HCT116 (cell line): ENCODE data around the gene TRERF1.

Experiments
- EZH2 ChIP-seq: fragments of 200-600 bp; sonication (generic); IDR thresholded peaks from 2 replicates; pipeline ENCODE4 v1.6.1; 2017; ENCODE audit warnings: antibody characterized with exemption, mixed run types
- EZH2phosphoT487 ChIP-seq: fragments of 200-600 bp; IDR thresholded peaks from 2 replicates; pipeline ENCODE4 v1.6.1; 2018; ENCODE audit warnings: antibody characterized with exemption, borderline replicate concordance
- POLR2A ChIP-seq: IDR thresholded peaks from 2 replicates; pipeline ENCODE4 v1.7.0; 2011; ENCODE audit warnings: borderline replicate concordance; ENCODE audit not compliant: insufficient read depth, insufficient read length; ENCODE audit errors: extremely low read depth
- POLR2AphosphoS5 ChIP-seq: IDR thresholded peaks from 2 replicates; pipeline ENCODE4 v1.6.1; 2011; ENCODE audit warnings: mild to moderate bottlenecking, low read depth, low read length, moderate library complexity
- TCF7L2 ChIP-seq: IDR thresholded peaks from 2 replicates; pipeline ENCODE4 v1.7.0; 2011; ENCODE audit warnings: borderline replicate concordance, inconsistent platforms; ENCODE audit not compliant: insufficient read depth, insufficient read length; ENCODE audit errors: extremely low read depth
- YY1 ChIP-seq: IDR thresholded peaks from 2 replicates; pipeline ENCODE4 v1.6.1; 2011; ENCODE audit warnings: low read length, low read depth, moderate library complexity, mild to moderate bottlenecking; ENCODE audit not compliant: insufficient replicate concordance; ENCODE audit errors: extremely low read depth
- ZFX ChIP-seq: fragments of 450-650 bp; IDR thresholded peaks from 2 replicates; pipeline ENCODE4 v1.6.1; 2017
- ZNF274 ChIP-seq: fragments of 200-500 bp; sonication (Bioruptor generic); IDR thresholded peaks from 2 replicates; pipeline ENCODE4 v1.6.1; 2014; ENCODE audit warnings: mild to moderate bottlenecking, low read depth, low read length, inconsistent platforms
- TF ChIP-seq, protein P1 (sequence below), 3 experiments: fragments of 200-600 bp in 1 of 3; sonication (generic) in 1 of 3; IDR thresholded peaks in 2 of 3; conservative IDR thresholded peaks in 1 of 3; 2 replicates each; pipeline ENCODE4 v1.5.1; 2012 to 2017; ENCODE audit warnings: low read depth in 2 of 3, low read length in 2 of 3, antibody characterized with exemption in 1 of 3, borderline replicate concordance in 1 of 3, control low read depth in 1 of 3, mild to moderate bottlenecking in 1 of 3, mixed read lengths in 1 of 3, mixed run types in 1 of 3, moderate library complexity in 1 of 3; ENCODE audit not compliant: insufficient read depth in 1 of 3
- TF ChIP-seq, protein P2 (sequence below): IDR thresholded peaks from 2 replicates; pipeline ENCODE4 v1.6.1; 2012
- TF ChIP-seq, protein P3 (sequence below): IDR thresholded peaks from 2 replicates; pipeline ENCODE4 v1.6.1; 2012
- TF ChIP-seq, protein P4 (sequence below): IDR thresholded peaks from 2 replicates; pipeline ENCODE4 v1.6.1; 2012; ENCODE audit warnings: low read depth

DNA sequence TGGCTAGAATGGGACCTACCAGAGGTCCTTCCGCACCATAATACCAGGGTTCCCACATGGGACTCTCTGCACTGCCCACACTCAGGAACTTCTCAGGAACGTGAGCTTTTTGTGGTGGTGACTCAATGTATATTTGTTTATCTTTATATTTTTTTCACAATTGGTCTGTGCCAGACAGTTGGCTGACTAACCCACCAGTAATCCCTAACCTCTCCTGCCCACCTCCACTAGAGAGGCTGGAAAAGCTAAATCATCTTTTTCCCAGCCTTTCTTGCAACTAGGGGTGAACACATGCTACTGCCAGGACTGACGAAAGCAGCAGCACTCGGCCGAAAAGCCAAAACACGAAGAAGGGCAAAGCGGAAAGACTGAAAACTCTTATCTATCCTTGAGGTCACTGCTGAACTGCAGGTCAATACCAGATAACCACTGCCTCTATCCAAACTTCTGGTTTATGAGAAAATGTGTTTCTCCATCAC lies 112.9 kb downstream of the TRERF1 start:
- TF ChIP-seq POLR2A (no peak), TCF7L2 (peak; percentile 6), ZNF274 (no peak), EZH2 (no peak), EZH2phosphoT487 (no peak), POLR2AphosphoS5 (no peak; the same call in 1 of the 2 replicates), YY1 (no peak), ZFX (no peak)
- TF ChIP-seq, protein P1, sequence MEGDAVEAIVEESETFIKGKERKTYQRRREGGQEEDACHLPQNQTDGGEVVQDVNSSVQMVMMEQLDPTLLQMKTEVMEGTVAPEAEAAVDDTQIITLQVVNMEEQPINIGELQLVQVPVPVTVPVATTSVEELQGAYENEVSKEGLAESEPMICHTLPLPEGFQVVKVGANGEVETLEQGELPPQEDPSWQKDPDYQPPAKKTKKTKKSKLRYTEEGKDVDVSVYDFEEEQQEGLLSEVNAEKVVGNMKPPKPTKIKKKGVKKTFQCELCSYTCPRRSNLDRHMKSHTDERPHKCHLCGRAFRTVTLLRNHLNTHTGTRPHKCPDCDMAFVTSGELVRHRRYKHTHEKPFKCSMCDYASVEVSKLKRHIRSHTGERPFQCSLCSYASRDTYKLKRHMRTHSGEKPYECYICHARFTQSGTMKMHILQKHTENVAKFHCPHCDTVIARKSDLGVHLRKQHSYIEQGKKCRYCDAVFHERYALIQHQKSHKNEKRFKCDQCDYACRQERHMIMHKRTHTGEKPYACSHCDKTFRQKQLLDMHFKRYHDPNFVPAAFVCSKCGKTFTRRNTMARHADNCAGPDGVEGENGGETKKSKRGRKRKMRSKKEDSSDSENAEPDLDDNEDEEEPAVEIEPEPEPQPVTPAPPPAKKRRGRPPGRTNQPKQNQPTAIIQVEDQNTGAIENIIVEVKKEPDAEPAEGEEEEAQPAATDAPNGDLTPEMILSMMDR (IDR thresholded peaks at IDR 0.05 in 2 of 3, conservative IDR thresholded peaks at IDR 0.05 in 1 of 3; ENCODE audit: borderline replicate concordance in 1 of 3, insufficient read depth in 1 of 3, low read depth in 2 of 3, low read length in 2 of 3), result no peak; a peak in 1 of 6 replicates
- TF ChIP-seq, protein P2, sequence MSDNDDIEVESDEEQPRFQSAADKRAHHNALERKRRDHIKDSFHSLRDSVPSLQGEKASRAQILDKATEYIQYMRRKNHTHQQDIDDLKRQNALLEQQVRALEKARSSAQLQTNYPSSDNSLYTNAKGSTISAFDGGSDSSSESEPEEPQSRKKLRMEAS, result peak; percentile 86
- TF ChIP-seq, protein P3, sequence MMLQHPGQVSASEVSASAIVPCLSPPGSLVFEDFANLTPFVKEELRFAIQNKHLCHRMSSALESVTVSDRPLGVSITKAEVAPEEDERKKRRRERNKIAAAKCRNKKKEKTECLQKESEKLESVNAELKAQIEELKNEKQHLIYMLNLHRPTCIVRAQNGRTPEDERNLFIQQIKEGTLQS, result no peak
- TF ChIP-seq, protein P4, sequence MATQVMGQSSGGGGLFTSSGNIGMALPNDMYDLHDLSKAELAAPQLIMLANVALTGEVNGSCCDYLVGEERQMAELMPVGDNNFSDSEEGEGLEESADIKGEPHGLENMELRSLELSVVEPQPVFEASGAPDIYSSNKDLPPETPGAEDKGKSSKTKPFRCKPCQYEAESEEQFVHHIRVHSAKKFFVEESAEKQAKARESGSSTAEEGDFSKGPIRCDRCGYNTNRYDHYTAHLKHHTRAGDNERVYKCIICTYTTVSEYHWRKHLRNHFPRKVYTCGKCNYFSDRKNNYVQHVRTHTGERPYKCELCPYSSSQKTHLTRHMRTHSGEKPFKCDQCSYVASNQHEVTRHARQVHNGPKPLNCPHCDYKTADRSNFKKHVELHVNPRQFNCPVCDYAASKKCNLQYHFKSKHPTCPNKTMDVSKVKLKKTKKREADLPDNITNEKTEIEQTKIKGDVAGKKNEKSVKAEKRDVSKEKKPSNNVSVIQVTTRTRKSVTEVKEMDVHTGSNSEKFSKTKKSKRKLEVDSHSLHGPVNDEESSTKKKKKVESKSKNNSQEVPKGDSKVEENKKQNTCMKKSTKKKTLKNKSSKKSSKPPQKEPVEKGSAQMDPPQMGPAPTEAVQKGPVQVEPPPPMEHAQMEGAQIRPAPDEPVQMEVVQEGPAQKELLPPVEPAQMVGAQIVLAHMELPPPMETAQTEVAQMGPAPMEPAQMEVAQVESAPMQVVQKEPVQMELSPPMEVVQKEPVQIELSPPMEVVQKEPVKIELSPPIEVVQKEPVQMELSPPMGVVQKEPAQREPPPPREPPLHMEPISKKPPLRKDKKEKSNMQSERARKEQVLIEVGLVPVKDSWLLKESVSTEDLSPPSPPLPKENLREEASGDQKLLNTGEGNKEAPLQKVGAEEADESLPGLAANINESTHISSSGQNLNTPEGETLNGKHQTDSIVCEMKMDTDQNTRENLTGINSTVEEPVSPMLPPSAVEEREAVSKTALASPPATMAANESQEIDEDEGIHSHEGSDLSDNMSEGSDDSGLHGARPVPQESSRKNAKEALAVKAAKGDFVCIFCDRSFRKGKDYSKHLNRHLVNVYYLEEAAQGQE, result no peak
